HG03039 (cell line): ENCODE measurements around the gene LETM1.

Source experiments
- ATAC-seq: cut with Tn5 transposase; IDR thresholded peaks from one replicate; pipeline ENCODE4 v1.9.1; 2021; ENCODE audit warnings: mild to moderate bottlenecking, moderate library complexity; ENCODE audit not compliant: unreplicated experiment

LETM1 gene

DNA sequence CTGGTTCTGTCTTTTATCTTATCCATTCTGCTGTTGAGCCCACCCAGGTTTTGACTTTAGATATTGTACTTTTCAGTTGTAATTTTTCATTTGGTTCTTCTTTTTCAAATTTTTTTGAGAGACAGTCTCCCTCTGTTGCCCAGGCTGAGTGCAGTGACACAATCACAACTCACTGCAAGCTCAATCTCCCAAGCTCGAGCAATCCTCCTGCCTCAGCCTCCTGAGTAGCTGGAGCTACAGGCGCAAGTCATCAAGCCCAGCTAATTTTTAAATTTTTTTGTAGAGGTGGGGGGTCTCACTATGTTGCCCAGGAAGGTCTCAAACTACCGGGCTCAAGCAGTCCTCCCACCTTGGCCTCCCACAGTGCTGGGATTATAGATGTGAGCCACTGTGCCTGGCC, 25.7 kb downstream of the LETM1 start:
- no peak for ATAC-seq

DNA sequence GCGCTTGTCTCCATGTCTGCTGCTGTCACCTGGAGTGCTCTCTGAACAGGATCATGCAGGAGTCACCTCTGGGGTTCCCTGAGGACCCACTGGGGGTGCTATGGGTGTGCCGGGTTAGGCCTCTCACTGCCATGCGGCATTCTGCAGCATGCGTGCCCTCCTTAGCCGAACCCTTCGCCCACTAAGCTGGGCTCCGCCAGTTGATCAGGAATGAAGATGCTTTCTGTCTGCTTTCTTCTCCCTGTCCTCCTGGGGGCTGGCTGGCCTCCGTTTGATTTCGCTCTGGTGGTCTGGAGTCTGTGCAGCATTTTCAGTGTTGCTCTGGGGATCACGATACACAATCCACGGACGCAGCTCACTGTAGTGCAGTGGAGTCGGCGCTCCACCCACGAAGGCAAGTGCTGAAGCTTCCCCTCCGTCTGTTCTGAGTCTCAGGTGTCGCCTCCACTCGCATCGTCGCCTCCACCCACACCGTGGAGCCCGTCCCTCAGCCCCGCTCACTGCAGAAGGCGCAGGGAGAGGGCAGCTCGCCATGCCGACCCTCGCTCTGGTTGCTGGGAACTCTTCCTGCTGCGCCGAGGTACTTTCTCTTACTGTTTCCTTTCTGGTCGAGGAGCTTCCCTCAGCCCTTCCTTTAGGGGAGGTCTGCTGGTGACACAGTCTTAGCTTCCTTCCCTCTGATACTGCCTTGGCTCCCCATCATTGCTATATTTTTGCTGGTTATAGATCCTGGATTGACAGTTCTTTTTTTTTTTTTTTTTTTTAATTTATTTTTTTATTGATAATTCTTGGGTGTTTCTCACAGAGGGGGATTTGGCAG, 29.2 kb downstream of the LETM1 start:
- ATAC-seq, result no peak

DNA sequence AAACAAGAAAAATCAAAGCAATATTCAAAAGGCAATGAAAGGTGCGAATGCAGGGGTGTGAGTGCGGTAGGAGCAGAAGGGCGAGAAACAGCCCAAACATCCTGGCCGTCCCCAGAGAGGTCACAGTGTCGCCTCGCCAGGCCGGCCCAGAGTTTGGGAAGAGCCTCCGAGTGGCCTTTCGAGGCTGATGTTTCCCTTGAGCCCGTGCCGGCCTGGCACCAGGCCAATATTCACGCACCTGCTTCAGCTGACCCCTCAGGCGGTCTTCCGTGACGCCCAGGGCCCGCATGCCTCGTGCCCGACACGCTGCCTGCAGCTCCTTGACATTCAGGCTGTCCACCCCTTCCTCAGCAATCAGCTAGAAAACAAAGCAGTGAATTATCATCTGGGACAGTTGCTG, 30.6 kb downstream of the LETM1 start:
- no peak for ATAC-seq

DNA sequence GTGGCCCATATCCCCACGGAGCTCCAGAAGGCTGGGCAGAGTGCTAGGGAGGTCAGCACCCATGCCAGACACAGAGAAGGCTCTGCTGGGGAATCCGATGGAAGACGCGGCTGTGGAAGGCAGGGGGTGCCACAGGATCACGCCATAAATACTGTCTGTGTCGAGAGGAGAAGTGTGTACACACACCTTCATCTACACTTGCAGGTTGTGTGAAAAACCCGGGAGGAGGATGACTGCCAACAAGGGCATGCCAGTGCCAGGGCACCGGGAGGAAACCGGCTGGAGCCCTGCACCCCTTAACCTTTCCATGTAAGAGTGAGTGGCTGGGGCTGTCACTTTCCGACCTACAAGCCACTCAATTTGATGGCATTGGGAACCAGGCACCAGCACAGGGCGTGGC, 31.2 kb downstream of the LETM1 start:
- no peak for ATAC-seq

DNA sequence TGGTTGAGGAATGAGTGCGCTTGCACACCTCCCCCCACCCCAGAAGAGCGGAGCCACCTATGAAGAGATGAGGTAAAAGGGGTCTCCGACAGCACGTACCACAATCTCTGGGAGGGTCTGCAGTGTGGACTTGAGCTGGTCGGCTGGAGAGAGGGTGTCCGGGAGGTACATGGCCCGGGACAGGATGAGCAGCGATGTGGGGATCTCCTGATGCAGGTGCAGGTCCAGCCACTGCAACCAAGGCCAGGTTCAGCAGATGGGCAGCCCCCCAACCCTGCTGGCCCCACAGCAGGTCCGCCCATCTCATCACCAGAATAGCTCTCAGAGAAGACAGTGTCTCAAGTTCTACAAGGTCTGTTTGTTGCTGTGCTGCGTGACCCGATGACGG, 32.4 kb downstream of the LETM1 start:
- no peak for ATAC-seq

DNA sequence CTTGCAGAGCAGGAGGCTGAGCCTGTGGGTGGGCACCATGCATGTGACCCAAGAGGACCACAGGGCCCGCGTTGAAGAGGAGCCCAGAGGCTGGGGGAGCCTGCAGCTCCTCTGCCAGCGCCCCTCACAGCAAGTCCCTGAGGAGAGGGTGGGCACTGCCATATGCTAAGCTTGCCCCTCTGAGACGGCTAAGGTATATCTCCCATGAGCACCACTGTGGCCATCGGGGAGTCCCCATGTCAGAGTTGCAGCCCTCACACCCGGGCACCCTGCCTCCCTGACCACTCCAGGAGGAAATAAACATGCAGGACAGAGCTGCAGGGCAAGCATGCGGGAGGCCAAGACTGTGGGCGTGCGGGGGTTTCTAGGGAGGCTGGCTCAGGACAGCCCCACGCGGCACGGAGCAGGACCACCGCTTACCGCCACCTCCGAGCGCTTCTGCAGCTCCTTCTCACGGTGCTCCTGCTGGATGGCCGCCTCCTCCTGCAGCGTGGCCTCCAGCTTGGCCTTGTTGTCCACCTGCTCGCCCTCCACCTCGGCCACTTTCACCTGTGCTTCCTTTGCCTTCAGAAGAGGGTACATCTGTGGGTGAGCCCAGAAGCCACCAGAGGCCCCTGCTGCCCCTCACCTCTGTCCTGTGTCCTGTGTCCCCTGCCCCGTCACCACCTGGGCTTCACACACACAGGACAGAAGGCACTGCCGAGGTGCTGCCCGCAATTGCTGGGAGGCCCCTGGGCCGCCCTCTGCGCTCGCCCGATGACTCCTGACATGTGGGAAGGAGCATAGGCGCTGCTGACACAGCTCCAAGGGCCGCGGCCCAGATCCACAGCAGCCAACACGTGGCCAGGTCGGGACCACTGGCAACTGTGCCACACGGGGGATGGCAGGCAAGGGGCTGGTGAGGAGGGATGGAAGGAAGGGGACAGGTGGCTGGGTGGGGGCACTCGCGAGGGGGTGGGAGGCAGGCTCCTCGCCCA, 33.1 kb downstream of the LETM1 start:
- ATAC-seq, result no peak

GRCh38 chr4:1821679-1822567, 34.0 kb downstream of the LETM1 start:
- ATAC-seq, result no peak

DNA sequence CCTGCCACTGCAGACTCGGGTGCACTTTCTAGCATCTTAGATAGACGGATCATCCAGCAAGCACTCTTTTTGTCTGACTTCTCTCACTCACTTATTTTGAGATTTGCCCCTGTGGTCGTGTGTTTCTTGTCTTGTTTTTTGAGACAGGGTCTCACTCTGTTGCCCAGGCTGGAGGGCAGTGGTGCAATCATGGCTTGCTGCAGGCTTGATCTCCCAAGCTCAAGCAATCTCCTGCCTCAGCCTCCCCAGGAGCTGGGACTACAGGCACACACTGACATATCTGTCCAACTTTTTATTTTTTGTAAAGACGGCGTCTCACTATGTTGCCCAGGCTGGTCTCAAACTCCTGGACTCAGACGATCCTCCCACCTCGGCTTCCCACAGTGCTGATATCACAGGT, 36.1 kb downstream of the LETM1 start:
- ATAC-seq, result no peak

DNA sequence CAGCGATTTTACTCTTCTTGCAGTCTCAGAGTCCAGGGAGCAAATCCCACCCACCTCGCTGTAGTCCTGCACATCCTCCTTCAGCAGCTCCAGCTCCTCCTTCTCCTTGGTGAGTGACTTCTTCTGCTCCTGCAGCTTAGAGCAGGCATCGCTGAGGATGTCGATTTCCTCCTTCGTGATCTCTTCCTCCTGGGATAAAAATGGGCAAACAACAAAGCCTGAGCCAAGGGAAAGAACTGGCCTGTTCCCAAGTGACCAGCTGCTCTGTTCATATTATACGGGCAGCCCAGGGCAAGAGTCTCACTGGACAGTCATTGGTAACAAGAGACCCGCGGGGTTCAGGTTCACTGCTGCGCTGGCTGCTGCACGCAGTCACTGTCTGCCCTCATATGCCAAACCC, 36.7 kb downstream of the LETM1 start:
- ATAC-seq, result no peak

DNA sequence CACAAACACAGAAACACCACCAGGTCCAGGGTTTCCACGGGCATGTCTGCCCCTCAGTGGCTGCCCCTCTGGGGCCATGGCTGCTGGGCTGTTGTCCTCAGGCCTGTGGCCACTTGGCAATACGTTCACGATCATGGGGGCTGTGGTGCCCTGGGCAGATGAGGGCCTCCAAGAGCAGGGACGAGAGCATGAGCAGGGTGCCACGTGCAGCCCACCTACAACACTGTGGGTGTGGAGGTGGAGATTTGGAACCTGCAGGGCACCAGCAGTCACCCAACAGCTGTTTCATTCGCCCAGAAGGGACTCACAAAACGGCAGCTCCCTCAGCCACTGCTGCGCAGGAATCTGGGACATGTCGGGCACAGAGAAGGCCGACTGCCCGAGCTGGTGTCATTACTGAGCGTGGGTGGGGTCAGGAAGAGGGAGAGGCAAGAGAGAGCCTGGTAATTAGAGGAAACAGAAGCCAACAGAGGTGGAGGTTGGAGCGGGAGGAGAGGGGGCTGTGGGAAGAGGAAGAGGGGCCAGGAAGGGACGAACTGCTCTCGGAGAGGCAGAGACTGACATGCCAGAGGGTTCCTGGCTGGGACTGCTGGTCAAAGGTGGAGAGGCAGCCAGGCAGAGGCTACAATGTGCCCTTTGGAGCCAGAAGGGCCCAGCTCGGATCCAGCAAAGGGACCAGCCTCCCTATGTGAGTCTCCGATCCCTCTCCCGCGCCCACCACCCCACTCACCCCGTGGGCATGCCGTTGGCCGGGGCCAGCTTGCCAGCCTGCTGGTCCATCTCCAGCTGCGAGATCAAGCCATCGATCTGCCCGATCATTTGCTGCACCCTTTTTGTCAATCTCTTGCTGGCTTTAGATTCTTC, 39.7 kb downstream of the LETM1 start:
- ATAC-seq, result no peak

- no peak for ATAC-seq
These were observed 40.6 kb downstream of the LETM1 start for GRCh38 chr4:1815096-1815996.

DNA sequence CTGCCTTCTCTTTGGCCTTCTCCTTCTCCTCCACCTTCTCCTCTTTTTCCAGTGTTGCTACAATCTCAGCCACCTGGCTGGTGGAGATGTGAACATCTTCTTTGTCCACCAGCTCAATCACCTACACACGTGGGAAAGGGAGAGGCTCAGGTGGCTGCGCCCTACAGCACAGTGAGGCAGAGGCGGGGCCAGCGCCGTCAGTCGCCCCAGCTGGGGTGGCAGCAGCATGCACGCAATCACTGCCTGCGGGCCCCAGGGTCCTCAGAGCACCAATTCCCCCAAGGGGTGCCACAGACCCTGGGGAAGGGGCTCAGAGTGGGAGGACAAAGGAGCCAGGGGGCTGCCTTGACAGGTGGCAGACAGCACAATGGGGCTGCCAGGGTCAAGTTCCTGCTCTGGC, 41.5 kb downstream of the LETM1 start:
- ATAC-seq, result no peak

DNA sequence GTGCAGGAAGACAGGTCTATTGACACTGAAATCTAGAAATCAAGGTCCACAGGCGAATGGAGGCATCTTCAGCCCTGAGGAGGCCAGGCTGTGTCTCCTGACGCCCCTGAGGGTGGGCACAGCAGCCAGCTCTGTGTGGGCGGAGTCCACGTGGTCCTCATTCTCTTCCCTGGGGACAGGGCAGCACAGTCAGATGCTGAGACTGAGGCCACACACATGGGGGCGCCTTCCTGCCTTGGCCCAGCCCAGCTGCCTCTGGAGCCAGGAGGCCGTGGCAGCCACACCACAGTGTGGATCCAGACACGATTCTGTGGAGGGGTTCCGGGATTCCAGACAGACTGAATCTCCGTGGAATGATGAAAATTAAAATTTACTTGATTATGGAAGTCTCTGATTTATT, 42.0 kb downstream of the LETM1 start:
- ATAC-seq, result no peak

DNA sequence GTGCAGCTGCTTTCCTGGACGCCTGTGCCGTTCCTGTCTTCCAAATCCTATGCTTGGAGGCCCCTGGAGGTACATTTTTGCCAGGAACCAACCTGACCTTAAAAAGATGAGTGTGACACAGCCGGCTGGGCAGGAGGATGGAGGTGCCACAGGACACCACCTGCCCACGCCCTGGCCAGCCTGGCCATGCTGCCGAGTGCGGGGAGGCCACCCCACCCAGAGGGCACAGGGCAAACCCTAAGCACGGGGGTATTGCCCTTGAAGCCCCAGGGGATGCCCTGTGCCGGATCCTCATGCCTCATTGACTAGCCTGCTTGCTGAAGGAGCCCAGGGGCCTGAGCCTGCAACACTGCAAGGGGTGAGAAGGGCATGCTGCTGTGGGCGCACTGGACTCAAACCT, 42.7 kb downstream of the LETM1 start:
- no peak for ATAC-seq

DNA sequence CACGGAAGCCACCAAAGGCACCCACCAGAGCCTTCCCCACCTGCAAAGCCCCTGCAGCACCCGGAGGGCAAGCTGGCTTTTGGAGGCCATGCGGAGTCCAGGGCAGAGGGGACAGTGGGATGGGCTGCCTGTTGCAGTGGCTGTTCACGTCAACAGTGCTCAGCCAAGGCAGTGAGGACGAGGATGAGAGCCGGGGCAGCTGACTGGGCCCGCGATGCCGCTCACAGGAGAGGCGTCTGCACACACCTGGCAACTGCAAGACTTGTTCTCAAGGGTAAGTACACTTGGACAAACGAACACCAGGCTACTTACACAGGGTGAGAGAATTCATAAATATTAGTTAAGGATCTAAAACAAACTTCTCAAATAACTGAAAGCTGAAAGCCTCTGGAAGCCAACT, 43.2 kb downstream of the LETM1 start:
- no peak for ATAC-seq

- ATAC-seq, result no peak
These were observed 45.2 kb downstream of the LETM1 start for GRCh38 chr4:1810765-1811164.

DNA sequence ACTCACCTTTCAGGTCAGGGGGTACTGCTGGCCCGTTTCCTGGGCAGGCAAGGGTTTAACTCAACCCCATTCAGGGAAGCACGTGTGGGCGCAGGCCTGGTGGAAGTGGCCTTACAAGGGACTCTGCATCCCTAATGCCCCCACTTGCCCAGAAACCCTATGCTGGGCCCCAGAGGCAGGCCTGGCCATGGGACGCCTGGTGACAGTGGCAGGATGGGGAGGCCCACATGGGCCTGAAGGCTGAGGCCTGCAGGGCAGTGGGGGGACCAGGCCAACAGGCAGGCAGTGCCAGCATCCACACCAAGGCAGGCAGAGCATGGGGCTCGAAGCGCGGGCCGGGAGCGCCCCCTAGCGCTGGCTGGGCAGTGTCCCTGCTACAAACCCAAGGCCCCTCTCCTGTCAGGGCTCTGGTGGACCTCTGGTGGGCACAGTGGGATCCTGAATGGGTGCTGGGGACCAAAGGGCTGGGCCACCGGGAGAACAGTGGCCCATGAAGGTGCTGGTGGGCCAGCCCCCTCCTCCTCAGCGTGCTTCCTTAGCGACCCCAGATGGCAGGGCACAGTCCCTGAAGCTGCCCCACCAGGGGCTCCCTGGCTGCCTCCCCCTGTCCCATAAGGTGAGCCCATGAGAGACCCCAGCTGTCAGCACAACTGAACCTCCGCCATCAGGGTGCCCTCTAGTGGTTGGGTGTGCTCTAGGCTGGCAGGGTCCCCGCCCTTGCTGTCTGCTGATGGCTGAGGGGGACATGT, 46.0 kb downstream of the LETM1 start:
- no peak for ATAC-seq
